GM19438 (cell line): ENCODE results near the gene BBS9.

Experiments
- ATAC-seq: cut with Tn5 transposase; IDR thresholded peaks from one replicate; pipeline ENCODE4 v1.9.1; 2021; ENCODE audit warnings: low read depth; ENCODE audit not compliant: unreplicated experiment

Gene BBS9

DNA sequence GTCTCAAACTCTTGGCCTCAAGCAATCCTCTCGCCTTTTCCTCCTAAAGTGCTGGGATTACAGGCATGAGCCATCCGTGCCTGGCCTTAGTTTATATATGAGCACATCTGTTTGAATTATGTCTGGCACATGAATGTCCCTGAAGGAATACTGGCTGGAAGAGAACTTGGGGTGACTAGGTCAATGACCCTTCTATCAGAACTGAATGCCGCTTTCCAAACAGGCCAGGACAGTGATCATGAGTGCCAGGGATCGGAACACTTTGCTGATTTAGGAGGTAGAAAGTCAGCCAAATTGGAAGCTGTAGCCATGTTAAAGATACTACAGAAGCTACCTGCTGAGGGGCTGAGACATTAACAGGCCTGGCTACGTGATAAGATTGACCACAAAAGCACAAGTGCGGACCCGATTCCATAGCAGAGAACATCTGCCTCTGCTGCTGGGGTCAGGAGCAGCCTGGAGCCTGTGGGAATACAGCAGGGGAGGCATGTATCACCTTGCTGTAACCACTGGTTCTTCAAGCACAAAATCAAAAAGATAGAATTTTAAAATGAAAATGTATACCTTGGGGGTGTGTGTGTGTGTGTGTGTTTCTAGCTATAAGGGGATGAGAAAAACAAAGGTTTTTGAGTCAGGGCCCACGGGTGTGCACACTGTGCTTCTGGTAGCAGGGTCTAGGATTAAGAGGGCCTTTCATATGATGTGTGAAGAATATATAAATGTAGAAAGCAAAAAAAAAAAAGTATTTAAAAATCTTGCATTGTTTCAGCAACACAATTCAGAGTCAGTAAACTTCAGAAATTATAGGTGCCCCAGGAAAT, 293.7 kb downstream of the BBS9 start:
- ATAC-seq = peak; percentile 39

DNA sequence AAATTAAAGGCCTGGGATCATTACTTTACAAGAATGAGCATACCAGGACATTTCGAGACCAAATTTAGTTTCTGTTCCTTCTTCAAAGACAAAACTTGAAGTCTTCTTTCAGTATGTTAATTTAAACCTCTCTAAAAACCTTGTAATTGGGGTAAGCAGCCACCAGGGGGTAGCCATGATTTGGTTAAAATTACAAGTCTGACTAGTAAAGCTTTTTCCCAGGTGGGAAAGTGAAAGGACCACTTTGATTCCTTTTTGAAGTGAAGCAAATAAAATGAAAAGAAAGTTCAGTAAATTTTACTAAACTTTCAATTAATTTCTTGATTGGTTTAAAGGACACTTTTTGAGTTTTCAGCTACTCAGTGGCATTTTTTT, 294.3 kb downstream of the BBS9 start:
- peak; percentile 82 for ATAC-seq

DNA sequence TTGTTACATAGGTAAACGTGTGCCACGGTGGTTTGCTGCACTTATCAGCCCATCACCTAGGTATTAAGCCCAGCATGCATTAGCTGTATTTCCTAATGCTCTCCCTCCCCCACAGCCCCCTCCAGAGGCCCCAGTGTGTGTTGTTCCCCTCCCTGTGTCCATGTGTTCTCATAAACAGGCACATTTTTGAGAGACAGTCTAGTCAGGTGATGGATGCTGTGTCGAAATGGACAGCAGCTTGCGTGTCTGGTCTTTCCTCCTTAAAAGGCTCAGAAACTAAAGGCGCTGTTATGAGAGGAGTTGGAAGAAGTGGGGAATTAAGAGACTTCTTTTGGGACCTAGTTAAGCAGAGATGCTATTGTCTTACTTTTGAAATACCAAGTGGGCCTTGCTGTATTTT, 296.0 kb downstream of the BBS9 start:
- ATAC-seq = no peak

DNA sequence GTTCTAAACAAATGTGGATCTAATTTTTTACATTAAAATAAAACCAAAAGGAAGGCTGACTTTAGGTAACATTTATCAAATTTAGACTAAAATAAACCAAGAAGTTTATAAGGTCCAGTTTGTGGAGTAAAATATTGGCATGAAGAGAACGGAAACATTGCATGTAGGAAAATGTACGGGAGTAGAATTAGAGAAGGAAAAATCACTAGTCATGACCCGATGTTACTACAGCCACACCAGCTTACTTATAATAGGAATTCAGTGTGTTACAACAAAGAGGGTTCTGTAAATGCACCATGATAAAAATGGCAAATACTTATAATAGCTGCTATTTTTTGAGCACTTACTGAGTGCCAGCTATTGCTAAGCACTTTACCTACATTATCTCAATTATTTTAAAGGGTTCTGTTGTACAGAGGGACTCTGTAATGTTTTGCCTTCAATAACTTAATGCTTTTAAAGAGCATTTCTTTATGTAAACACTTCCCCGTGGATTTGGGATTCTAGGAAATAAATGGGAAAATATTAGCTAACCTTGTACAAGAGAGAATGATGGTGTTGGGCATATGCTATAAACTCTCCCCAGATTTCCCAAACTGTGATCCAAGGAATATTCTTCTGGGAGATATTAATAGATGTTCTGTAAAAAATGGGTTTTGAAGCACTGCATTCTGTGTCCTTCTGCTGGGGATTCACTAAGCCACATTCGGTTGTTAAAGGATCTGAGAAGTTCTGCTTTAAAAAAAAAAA, 296.7 kb downstream of the BBS9 start:
- no peak for ATAC-seq

DNA sequence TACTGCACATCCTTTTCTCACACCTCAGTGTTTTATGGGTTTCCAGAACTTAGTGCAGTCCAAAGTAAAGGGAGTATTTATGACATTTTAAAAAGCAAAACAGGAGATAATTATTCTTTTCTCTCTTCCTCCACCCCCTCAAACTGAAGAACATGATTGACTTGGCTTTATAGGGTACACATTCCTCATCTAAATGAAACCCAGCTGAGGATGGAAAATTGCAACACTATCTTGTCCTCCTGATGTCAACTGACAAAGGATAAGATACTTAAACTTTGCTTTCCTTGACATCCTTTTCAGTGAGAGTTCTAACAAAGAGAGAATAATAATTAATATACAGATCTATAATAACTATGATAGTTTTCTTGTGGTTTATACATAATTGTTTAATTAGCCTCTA, 299.1 kb downstream of the BBS9 start:
- ATAC-seq = no peak

DNA sequence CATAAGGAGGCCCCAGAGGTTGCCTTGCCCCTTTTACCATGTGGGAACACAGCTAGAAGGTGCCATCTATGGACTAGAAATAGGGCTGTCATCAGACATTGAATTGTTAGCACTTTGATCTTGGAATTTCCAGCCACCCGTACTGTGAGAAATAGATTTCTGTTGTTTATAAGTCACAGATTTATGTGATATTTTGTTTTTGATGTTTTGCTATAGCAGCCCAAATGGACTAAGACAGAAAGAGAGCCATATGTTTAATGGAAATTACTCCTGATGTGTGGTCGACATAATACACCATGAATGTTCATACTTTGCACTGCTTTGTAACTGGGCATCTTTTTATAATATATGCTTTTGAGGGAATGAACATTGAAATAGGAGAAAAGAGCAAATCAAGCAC, 302.2 kb downstream of the BBS9 start:
- ATAC-seq = no peak

DNA sequence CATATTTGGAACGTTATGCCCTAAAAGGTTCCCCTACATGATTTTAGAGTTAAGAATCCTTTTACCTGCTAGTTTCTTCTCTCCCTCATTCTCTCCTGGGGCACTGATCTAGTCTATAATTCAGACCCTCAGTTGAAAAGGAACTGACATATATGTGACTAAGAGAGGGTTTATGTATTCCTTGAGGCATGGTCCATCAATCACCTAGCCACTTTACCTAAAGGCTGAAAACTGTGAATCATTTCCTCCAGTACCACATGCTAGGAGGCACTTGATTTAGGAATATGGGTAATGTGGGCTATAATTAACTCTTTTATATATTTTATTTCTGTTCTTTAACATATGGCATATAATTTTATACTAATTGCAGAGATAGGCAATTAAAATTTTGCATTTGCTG, 303.5 kb downstream of the BBS9 start:
- no peak for ATAC-seq

DNA sequence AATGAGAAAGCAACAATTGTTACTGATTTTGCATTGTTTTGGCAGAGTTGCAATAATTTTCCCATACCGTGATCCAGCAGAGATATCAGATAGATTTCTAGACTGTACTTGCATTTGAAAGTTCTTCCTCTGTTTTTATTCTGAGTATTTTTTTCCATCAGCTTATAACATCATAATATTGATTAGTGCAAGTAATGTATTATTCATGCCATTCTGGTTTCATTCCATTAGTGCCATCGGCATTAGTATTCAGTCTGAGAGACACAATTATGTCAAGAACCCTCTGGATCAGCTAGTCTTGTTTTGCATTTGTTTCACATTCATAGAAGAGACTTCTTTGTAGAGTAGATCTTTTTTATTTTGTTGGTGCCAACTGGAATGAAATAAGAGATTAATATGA, 304.0 kb downstream of the BBS9 start:
- ATAC-seq = no peak

DNA sequence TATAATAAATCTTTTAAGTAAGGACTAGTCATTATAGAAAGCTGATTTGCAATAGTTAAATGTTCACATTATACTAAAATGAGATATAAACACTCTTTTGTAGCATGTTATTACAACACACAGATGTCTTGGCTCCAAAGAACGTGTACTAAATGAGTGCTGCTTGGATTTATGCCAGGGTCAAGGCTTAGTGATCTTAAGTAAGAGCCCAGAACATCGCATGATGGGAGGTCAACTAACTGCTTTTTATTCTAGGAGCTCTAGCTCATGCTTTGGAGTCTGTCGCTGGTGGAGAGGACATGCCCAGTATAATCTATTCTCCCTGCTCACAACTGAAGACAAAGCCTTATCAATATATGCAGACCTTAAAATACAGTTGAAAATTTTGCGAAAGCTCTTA, 315.1 kb downstream of the BBS9 start:
- no peak for ATAC-seq

DNA sequence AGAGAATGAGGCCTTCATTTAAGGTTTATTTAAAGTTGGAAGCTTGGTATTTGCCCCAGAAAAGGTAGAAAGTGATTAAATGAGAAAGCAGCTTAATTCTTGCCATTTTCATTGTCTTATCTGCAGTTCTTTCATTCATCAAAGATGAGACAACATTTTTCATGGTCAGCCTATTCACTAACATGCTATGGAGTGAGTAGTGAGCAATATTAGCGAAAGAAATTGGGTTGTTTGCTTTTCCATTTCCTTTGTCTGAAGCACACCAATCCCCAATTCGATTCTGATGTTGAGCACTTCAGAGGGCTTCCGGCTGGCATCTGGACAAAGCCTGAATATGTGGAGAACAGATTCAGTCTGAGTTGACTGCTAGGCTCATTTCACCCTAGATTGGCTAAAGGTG, 317.2 kb downstream of the BBS9 start:
- ATAC-seq = no peak

DNA sequence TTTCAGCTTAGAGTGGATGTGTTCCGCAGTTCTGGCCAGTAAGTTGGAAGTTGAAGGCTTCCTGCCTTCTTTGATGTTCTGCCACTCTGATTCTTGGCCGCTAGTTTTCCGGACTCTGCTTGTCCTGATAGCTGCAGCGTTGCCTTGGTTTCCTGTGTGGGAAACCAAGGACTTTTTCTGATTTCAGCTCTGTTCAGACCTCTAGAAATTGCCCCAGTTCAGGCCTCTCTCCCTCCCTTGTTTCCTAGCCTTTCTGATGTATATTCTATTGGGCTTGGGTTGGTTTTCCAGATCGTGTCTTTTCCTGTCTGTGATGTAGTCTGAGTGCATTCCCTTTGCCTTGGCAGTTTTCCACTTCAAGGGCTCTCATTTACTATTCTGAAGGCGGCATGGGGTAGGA, 318.7 kb downstream of the BBS9 start:
- ATAC-seq = no peak

DNA sequence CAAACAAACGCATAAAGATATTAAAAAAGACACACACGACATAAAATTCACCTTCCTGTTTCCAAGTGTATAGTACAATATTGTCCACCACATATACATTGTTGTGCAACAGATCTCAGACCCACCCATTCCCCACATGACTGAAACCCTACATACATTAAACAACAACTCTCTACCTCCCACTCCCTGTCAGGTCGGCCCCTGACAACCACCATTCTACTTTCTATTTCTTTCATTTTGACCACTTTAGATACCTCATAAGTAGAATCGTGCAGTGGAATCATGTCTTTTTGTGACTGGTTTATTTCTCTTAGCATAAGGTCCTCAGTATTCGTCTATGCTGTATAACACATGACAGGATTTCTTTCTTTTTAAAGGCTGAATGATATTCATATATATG, 320.5 kb downstream of the BBS9 start:
- ATAC-seq = no peak

DNA sequence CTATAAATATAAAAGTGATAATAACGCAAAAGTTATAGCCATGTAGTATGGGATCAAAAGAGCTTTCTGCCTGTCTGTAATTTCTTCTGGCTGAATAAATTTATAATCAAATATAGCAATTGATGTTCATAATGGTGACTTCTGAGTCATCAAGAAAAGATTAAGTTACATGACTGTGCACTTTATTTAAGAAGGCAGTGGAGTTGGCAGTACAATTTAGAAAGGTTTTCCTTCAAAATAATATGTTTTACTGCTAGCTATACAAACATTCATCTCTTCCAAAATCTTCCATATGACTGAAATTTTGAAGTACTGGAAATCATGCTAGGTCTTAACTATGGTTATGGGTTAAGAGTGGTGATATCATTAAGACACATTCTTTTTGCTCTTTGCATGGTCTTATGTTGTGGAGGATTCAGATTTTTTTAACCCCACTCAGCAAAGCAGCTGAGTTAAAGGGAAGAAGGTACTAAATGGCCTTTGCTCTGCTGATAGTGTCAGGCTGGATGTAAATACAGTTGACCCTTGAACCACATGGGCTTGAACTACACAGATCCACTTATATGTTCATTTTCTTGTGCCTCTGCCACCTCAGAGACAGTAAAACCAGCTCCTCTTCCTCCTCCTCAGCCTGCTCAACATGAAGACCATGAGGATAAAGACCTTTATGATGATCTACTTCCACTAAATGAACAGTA, 323.6 kb downstream of the BBS9 start:
- no peak for ATAC-seq

DNA sequence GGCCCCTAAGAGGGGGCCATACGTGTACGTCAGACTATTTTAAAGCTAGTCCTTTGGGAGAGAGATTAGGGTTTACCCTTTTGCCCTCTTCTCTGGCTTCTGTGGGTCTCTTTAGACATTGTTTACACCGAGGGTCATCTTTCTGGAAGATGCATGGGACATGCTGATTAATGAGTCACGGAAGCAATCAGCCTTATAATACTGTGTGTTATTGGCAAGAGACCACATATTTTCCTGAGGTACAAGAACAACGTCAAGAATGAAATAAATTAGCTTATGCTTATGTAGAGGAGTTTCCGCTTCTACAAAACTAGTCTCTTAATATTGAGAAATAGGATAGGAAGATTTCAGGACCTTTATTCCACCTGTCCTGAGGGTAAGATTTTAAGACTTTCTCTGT, 327.7 kb downstream of the BBS9 start:
- ATAC-seq = no peak

DNA sequence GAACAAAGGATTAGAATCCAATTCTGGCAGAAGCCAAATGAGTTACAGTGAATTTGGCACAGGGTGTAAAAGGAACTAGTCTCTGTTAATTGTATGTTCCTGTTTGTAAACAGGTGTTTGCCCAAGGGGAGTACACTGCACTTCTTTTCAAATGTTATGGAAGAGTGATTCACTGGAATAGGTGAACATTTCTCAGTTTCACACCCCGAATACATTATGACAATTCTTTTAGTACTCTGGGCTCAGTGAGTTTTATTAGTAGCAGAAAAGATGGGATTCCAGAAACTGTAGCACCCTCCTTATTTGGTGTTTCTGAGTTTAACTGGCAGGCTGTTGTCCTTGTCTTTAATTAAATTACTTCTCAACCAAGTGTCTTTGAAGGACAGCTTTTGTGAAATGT, 329.2 kb downstream of the BBS9 start:
- ATAC-seq = no peak

DNA sequence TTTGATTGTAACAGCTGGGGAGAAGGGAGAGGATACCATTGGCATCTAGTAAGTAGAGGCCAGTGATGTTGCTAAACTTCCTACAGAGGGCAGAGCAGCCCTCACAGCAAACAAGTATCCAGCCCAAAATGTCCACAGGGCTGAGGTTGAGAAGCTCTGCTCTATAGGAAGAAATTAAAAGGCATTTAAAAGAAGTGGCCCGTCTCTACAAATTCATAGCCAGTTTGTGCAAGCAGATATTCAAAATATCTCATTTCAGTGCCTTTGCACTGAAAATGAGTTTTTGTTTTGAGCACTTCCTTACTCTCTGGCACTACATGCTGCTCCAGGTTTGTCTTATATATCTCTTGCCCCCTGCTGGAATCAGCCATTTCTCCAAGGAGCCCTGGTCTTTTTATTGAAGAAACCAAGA, 330.0 kb downstream of the BBS9 start:
- ATAC-seq = no peak

DNA sequence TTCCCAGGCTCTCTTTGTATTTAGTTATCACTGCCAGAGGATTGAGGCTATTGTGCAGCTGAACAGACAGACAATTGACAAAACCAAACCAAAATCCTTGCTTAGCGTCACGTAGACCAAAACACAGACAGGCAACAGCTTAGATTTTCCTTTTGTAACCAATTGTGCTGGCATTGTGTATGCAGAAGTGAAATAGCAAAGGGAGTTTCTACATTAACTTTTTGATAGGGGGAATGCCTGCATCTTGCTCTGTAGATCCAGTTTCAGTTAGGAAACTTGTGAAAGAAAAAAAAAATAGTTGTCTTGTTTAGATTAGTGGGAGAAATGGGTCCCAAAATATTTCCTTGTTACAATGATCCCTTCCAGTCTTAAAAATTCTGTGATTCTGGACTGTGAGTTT, 333.8 kb downstream of the BBS9 start:
- no peak for ATAC-seq

DNA sequence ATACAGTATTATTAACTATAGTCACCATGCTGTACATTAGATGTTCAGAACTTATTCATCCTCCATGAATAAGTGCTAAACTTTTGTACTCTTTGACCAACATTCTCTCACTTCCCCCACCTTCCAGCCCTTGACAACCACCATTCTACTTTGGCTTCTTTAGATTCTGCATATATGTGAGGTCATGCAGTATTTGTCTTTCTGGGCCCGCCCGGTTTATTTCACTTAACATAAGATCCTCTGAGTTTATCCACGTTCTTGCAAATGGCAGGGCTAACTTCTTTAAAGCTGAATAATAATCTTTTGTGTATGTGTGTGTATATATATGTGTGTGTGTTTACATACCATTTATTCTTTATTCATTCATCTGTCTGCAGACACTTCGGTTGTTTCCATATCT, 336.8 kb downstream of the BBS9 start:
- no peak for ATAC-seq

DNA sequence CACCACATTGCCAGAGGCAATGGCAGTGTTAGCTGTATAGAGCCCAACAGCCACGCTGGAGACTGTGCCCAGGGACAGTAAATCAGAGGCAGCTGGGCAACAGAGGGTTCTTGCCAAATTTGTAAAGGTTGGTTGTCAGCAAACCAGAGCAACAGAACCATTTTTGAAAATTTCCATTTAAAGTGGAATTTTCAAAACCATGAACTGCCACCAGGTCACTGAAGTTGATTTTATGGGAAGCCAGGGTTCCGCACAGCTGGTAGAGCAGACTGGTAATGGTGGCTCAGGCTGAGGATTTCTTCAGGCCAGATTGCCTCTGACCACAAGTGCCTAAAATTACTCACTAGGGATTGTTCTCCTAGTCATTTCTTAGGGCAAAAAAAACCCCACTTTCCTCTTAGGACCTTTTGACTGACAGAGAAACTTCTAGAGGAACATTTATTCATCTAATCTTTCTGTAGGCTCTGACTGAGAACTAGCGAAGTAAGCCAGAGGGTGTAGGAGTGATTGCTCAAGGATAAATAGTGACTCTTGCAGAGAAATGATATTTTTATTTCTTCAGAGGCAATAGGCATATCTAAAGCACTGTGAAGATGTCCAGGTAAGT, 342.4 kb downstream of the BBS9 start:
- no peak for ATAC-seq

DNA sequence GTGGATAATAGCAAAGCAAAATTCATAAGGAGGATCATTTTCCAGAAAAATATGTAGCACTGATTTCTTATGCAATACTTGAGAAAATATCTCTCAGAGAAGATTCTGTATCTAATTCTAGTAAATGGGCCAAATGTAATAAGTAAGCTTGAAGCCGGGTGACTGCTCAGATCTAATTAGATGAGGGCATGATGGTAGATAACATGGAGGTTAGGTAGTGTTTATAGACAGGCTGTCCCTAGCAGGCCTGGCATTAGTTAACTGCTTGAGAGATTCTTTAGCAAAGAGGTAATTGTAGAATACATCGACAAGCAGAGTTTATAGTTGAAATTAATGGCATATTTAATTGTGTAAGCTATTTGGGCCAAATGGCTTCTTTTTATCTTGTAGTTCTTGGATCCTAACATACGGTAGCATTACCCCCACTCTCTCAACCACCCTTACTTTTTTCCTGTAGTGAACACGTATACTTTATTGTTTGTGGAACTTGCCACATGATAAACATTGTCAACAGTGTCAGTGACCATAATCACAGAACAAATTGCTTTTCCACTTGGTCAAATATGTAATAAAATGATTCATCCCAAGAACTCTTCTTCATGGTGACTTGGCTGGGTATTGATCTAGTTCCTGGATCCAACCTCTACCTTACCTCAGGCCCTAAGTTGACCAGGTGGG, 343.1 kb downstream of the BBS9 start:
- ATAC-seq = no peak
